Panc1 (cell line): ENCODE measurements around the gene HOXC9. TPM values are rescaled to one million over a fixed set of nuclear protein-coding genes. Genes with fewer than 3 reads are reported as not detected.

Experiments used
- ATAC-seq: fragments of 200-7000 bp; cut with Tn5 transposase; 2 replicates; pipeline ENCODE4 v1.9.1; 2020; ENCODE audit warnings: mild to moderate bottlenecking, moderate library complexity
- BruUV-seq: library from RNA; stranded (reverse); fragments of 400-500 nt; replicated peaks from 2 replicates; lab custom pipeline; 2021; lab: Mats Ljungman, UMichigan
- CTCF ChIA-PET: fragments of 300-600 bp; sonication (Branson Sonifier 250); formaldehyde crosslinking; loops from one replicate; lab custom pipeline; 2022; ENCODE audit warnings: antibody characterized with exemption; lab: Charles Lee
- POLR2A ChIA-PET: fragments of 300-600 bp; sonication (Branson Sonifier 250); formaldehyde crosslinking; loops from one replicate; lab custom pipeline; 2022; ENCODE audit warnings: antibody characterized with exemption; lab: Charles Lee
- DNase-seq: peaks from one replicate; pipeline ENCODE4 v3.0.0-alpha.2; 2010; ENCODE audit warnings: low read depth, low spot score
- H3K27ac ChIP-seq: 2 replicates; pipeline ENCODE4 v1.5.1; 2011; ENCODE audit warnings: mild to moderate bottlenecking, low read length, inconsistent platforms
- H3K27me3 ChIP-seq: fragments of 200-500 bp; sonication (Bioruptor generic); 2 replicates; pipeline ENCODE4 v1.6.0; 2014; ENCODE audit warnings: low read length, inconsistent platforms; ENCODE audit not compliant: control insufficient read depth, insufficient read depth
- H3K36me3 ChIP-seq: fragments of 200-500 bp; sonication (Bioruptor generic); 2 replicates; pipeline ENCODE4 v1.5.1; 2014; ENCODE audit warnings: inconsistent platforms, mild to moderate bottlenecking, low read length, moderate library complexity; ENCODE audit not compliant: control insufficient read depth, insufficient read depth
- H3K4me1 ChIP-seq: 2 replicates; pipeline ENCODE4 v1.5.1; 2011; ENCODE audit warnings: inconsistent platforms, mild to moderate bottlenecking, low read length, moderate library complexity; ENCODE audit not compliant: control insufficient read depth, insufficient read depth
- H3K4me3 ChIP-seq, 2 experiments: 2 replicates each; pipeline ENCODE4 v1.5.1; 2011 to 2012; ENCODE audit warnings: low read depth in 2 of 2, low read length in 2 of 2, mild to moderate bottlenecking in 2 of 2, inconsistent platforms in 1 of 2, moderate library complexity in 1 of 2
- H3K9me3 ChIP-seq: fragments of 200-500 bp; sonication (Bioruptor generic); 2 replicates; pipeline ENCODE4 v1.5.1; 2014; ENCODE audit warnings: low read depth, mild to moderate bottlenecking, inconsistent platforms, low read length, moderate library complexity; ENCODE audit not compliant: control insufficient read depth, insufficient read depth
- CTCF ChIP-seq: fragments of 450-650 bp; IDR thresholded peaks from 2 replicates; pipeline ENCODE4 v1.5.1; 2017; ENCODE audit warnings: mild to moderate bottlenecking
- POLR2AphosphoS5 ChIP-seq: IDR thresholded peaks from 2 replicates; pipeline ENCODE4 v1.6.1; 2012; ENCODE audit warnings: mild to moderate bottlenecking, low read depth, low read length, moderate library complexity
- REST ChIP-seq, 2 experiments: IDR thresholded peaks; 2 replicates each; pipeline ENCODE4 v1.6.1; 2011 to 2012; ENCODE audit warnings: low read depth in 2 of 2, control low read depth in 1 of 2, low read length in 1 of 2, mild to moderate bottlenecking in 1 of 2, moderate library complexity in 1 of 2; ENCODE audit not compliant: insufficient read depth in 1 of 2
- SIN3A ChIP-seq: IDR thresholded peaks from 2 replicates; pipeline ENCODE4 v1.6.1; 2012; ENCODE audit warnings: low read depth, mild to moderate bottlenecking, low read length, moderate library complexity, borderline replicate concordance; ENCODE audit not compliant: insufficient read depth
- TCF7L2 ChIP-seq: IDR thresholded peaks from 2 replicates; pipeline ENCODE4 v1.6.1; 2011; ENCODE audit warnings: mild to moderate bottlenecking, low read depth, low read length, inconsistent platforms
- in situ Hi-C: cut with HindIII; loops from 2 replicates; pipeline ENCODE4 v1.10.0; 2016; ENCODE audit warnings: low sequenced_read_pairs, low pct_unique_long_range_greater_than_20kb
- intact Hi-C: fragments of 100-400 bp; cut with micrococcal nuclease; formaldehyde crosslinking; loops from one replicate; pipeline ENCODE4 v1.10.0; 2022; ENCODE audit not compliant: unreplicated experiment
- total RNA-seq: library from RNA; stranded (reverse); gene quantifications from one replicate; pipeline ENCODE4 v1.2.1, GENCODE V29; 2021; ENCODE audit not compliant: unreplicated experiment

HOXC9 gene
- total RNA-seq, 1 experiment from 2014 or later: 37.2 TPM

DNA sequence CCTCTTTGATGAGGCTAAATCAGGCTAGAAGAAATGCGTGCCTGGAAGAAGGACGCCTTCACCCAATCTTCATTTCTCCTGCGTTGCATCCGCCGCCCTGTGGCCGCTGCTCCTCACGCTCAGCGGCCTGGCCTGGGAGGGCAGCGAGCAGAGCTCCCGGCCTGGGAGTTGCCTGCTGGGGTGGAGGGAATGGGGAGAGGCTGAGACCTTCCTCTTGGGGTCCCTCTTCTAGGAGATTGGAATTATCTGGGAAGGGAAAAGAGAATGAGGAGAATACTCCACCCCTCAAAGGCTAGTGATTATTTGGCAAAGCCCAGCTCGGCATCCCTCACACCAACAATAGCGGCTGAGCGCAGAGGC lies 47.6 kb upstream of the HOXC9 start:
- peak overlapping the region; percentile 98 for H3K27ac ChIP-seq
- no TSS peak for BruUV-seq
- DNase-seq (no peak), ATAC-seq (no peak)
- peak overlapping the region in 1 of 2 experiments; percentile 26; a peak in 1 of 4 replicates for H3K4me3 ChIP-seq
- no peak for TF ChIP-seq CTCF
- no peak for TF ChIP-seq SIN3A
- no peak for TF ChIP-seq POLR2AphosphoS5
- no peak for TF ChIP-seq TCF7L2
- H3K36me3 ChIP-seq: no peaks in the 10 kb centered on the region
- CTCF ChIA-PET: no interaction called here
- intact Hi-C loops: no loop called here
- H3K4me1 ChIP-seq: peaks cover 85% of the 10 kb centered on the region
- in situ Hi-C loops: no loop called here
- H3K27me3 ChIP-seq: no peaks in the 10 kb centered on the region
- no peaks in the 10 kb centered on the region for H3K9me3 ChIP-seq
- POLR2A ChIA-PET: interaction anchor here (1.6 kb wide), 1 partner anchor 21 kb away, joined by 5 read pairs; the partner anchor contains the start of gene HOXC11

- peak; percentile 44; the same call in 1 of the 2 replicates for TF ChIP-seq POLR2AphosphoS5
- 0 out of 2 replicates have a peak, but pooled peaks have one; percentile 62 for TF ChIP-seq TCF7L2
- TF ChIP-seq SIN3A: no peak
- Histone ChIP-seq H3K4me1 (peaks cover 85% of the 10 kb centered on the region), H3K27me3 (no peaks in the 10 kb centered on the region), H3K9me3 (no peaks in the 10 kb centered on the region), H3K27ac (peak overlapping the region; percentile 98), H3K4me3 (peak overlapping the region; percentile 26 to 53), H3K36me3 (no peaks in the 10 kb centered on the region)
- in situ Hi-C loops: no loop called here
- peak; percentile 64 for ATAC-seq
- CTCF ChIA-PET: interaction anchor here (0.6 to 1.0 kb wide), 3 partner anchors 207 to 415 kb away, joined by 3 to 4 read pairs (median 3); no protein-coding TSS in a partner anchor
- no TSS peak for BruUV-seq
- POLR2A ChIA-PET: interaction anchor here (1.6 kb wide), 1 partner anchor 20 kb away, joined by 5 read pairs; the partner anchor contains the start of gene HOXC11
- DNase-seq: no peak
- intact Hi-C loops: no loop called here
These were observed 46.9 kb upstream of the HOXC9 start for GRCh38 chr12:53952871-53953734.

DNA sequence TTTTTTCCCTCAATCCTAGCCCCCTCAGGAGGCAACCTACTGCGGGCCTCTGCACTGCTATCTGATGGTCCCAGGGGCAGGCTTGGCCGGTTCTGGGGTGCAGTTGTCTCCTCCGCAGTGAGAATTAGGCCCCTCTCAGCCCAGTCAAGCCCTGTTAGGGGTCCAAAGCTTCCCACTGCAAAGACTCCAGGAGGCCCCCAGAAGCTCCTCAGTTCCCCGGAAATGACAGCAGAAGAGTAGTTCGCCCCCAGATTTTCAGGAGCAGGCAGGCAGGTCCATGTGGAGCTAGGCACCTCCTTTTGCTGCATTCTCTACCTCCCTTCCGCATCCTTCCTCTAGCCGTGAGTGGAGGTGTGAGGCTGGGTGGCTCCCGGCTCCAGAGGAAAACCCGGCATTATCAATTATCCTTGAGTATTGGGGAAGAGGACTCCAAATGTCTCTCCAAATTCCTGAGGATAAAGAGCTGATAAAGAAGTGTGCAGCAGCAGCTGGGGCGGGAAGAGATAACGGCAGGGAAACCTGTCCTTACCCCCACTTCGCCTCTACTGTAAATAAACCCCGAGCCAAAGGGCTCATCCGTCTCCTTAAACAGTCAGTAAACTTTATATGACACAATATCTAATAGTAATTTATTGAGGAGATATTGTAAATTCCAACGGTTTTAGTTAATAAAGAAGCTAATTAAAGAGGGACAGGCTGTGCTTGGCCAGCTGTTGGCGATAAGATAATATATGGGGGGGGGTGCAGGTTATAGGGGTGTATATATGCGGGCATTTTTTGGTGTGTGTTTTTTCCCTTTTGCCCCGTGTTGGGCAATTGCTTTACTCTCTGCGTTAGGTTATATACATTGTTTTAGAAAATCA lies 45.9 kb upstream of the HOXC9 start:
- BruUV-seq: no TSS peak
- ChIA-PET CTCF (interaction anchor here (1.0 kb wide), 1 partner anchor 208 kb away, joined by 3 read pairs; no protein-coding TSS in a partner anchor), POLR2A (interaction anchor here (0.6 to 1.6 kb wide), 2 partner anchors 10 to 19 kb away, joined by 3 to 5 read pairs; partner anchors contain the start of gene HOXC11)
- Histone ChIP-seq H3K4me1 (peaks cover 81% of the 10 kb centered on the region), H3K36me3 (no peaks in the 10 kb centered on the region), H3K27ac (peak overlapping the region; percentile 98), H3K9me3 (no peaks in the 10 kb centered on the region), H3K27me3 (no peaks in the 10 kb centered on the region), H3K4me3 (peak overlapping the region in 1 of 2 experiments; percentile 26; a peak in 2 of 4 replicates)
- in situ Hi-C loops (no loop called here), intact Hi-C loops (no loop called here)
- TF ChIP-seq TCF7L2 (no peak), POLR2AphosphoS5 (no peak), CTCF (no peak), REST (IDR thresholded peaks at IDR 0.05; ENCODE audit: insufficient read depth in 1 of 2, low read depth in 2 of 2, low read length in 1 of 2) (no peak), SIN3A (no peak)
- no peak for ATAC-seq
- DNase-seq: no peak
